Fibroblast of lung (primary cell): ENCODE data around the gene IL10RB.

ENCODE experiments used
- EZH2 ChIP-seq: IDR thresholded peaks from 2 replicates; pipeline ENCODE4 v1.5.1; 2012; ENCODE audit warnings: low read length, control low read depth, mild to moderate bottlenecking; ENCODE audit errors: missing control alignments
- TF ChIP-seq, protein P1 (sequence below), 2 donors: IDR thresholded peaks in 1 of 2; conservative IDR thresholded peaks in 1 of 2; 1 replicate in 1 of 2; 2 replicates in 1 of 2; pipeline ENCODE4 v1.5.1; 2011 to 2012; ENCODE audit warnings: low read length in 2 of 2, control low read depth in 1 of 2, inconsistent platforms in 1 of 2, low read depth in 1 of 2, mild to moderate bottlenecking in 1 of 2

DNA sequence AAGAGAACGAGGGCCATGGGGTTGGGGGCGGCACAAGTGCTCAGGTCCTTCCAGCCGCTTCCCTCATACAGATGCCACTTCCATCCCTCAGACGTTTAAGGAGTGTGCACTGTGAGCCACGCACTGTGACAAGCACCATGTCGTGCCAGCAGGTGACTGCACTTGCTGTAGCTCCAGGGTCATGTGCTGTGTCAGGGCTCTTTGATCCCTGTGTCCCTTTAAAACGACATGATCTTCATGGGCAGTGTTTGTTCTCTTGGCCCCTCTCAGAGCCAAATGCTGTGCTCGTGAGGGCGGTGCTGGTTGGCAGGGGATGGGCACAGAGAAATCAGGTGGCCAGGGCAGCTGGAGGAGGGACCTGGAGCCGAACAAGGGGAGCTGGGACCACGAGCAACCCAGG, 19.9 kb downstream of the IL10RB start:
- TF ChIP-seq, protein P1, sequence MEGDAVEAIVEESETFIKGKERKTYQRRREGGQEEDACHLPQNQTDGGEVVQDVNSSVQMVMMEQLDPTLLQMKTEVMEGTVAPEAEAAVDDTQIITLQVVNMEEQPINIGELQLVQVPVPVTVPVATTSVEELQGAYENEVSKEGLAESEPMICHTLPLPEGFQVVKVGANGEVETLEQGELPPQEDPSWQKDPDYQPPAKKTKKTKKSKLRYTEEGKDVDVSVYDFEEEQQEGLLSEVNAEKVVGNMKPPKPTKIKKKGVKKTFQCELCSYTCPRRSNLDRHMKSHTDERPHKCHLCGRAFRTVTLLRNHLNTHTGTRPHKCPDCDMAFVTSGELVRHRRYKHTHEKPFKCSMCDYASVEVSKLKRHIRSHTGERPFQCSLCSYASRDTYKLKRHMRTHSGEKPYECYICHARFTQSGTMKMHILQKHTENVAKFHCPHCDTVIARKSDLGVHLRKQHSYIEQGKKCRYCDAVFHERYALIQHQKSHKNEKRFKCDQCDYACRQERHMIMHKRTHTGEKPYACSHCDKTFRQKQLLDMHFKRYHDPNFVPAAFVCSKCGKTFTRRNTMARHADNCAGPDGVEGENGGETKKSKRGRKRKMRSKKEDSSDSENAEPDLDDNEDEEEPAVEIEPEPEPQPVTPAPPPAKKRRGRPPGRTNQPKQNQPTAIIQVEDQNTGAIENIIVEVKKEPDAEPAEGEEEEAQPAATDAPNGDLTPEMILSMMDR (conservative IDR thresholded peaks at IDR 0.05 in 1 of 2, IDR thresholded peaks at IDR 0.05 in 1 of 2; ENCODE audit: low read depth in 1 of 2, low read length in 2 of 2), result no peak
- TF ChIP-seq EZH2, result no peak
